Measurements from ENCODE around the gene CLK4.

The CLK4 gene

GRCh38 chr5:178573216-178573615 is 53.6 kb downstream of the CLK4 start:
- Histone ChIP-seq H3K36me3 (ENCODE audit: insufficient read depth) (no peaks in the 10 kb centered on the region), H4K20me1 (ENCODE audit: insufficient read depth) (no peaks in the 10 kb centered on the region), H3K9ac (no peak overlapping the region), H3K27me3 (ENCODE audit: insufficient read depth, low read depth) (no peaks in the 10 kb centered on the region), H3K4me1 (ENCODE audit: low read depth, poor library complexity, severe bottlenecking) (no peaks in the 10 kb centered on the region), H3K79me2 (ENCODE audit: insufficient read depth, low read depth) (no peaks in the 10 kb centered on the region), H3K27ac (no peak overlapping the region), H3K4me3 (IDR thresholded peaks at IDR 0.05; ENCODE audit: insufficient read depth, low read depth, low read length) (no peak overlapping the region), H2AFZ (ENCODE audit: low read depth) (no peak overlapping the region), H3K4me2 (no peak overlapping the region)
- no peak for TF ChIP-seq CTCF (conservative IDR thresholded peaks at IDR 0.05; ENCODE audit: low read depth, low read length)

- Histone ChIP-seq H3K27me3 (ENCODE audit: insufficient read depth, low read depth) (no peaks in the 10 kb centered on the region), H3K79me2 (ENCODE audit: insufficient read depth, low read depth) (no peaks in the 10 kb centered on the region), H3K36me3 (ENCODE audit: insufficient read depth) (no peaks in the 10 kb centered on the region), H3K4me2 (no peak overlapping the region), H3K27ac (no peak overlapping the region), H3K4me1 (ENCODE audit: low read depth, poor library complexity, severe bottlenecking) (no peaks in the 10 kb centered on the region), H4K20me1 (ENCODE audit: insufficient read depth) (no peaks in the 10 kb centered on the region), H2AFZ (ENCODE audit: low read depth) (no peak overlapping the region), H3K9ac (no peak overlapping the region), H3K4me3 (IDR thresholded peaks at IDR 0.05; ENCODE audit: insufficient read depth, low read depth, low read length) (no peak overlapping the region)
- TF ChIP-seq CTCF (conservative IDR thresholded peaks at IDR 0.05; ENCODE audit: low read depth, low read length): no peak
These were observed 54.2 kb downstream of the CLK4 start for GRCh38 chr5:178572617-178573016.

- Histone ChIP-seq H3K27me3 (ENCODE audit: insufficient read depth, low read depth) (no peaks in the 10 kb centered on the region), H4K20me1 (ENCODE audit: insufficient read depth) (no peaks in the 10 kb centered on the region), H3K4me1 (ENCODE audit: low read depth, poor library complexity, severe bottlenecking) (no peaks in the 10 kb centered on the region), H3K79me2 (ENCODE audit: insufficient read depth, low read depth) (no peaks in the 10 kb centered on the region), H3K36me3 (ENCODE audit: insufficient read depth) (no peaks in the 10 kb centered on the region), H2AFZ (ENCODE audit: low read depth) (no peak overlapping the region), H3K9ac (no peak overlapping the region), H3K4me3 (IDR thresholded peaks at IDR 0.05; ENCODE audit: insufficient read depth, low read depth, low read length) (no peak overlapping the region), H3K4me2 (no peak overlapping the region), H3K27ac (no peak overlapping the region)
- no peak for TF ChIP-seq CTCF (conservative IDR thresholded peaks at IDR 0.05; ENCODE audit: low read depth, low read length)
These were observed 57.4 kb downstream of the CLK4 start for GRCh38 chr5:178569485-178569884.

- Histone ChIP-seq H4K20me1 (ENCODE audit: insufficient read depth) (no peaks in the 10 kb centered on the region), H3K27ac (no peak overlapping the region), H3K4me3 (IDR thresholded peaks at IDR 0.05; ENCODE audit: insufficient read depth, low read depth, low read length) (no peak overlapping the region), H3K9ac (no peak overlapping the region), H3K4me1 (ENCODE audit: low read depth, poor library complexity, severe bottlenecking) (no peaks in the 10 kb centered on the region), H2AFZ (ENCODE audit: low read depth) (no peak overlapping the region), H3K36me3 (ENCODE audit: insufficient read depth) (no peaks in the 10 kb centered on the region), H3K4me2 (no peak overlapping the region), H3K27me3 (ENCODE audit: insufficient read depth, low read depth) (no peaks in the 10 kb centered on the region; the same call in 1 of the 2 replicates), H3K79me2 (ENCODE audit: insufficient read depth, low read depth) (no peaks in the 10 kb centered on the region)
- no peak for TF ChIP-seq CTCF (conservative IDR thresholded peaks at IDR 0.05; ENCODE audit: low read depth, low read length)
These were observed 61.9 kb downstream of the CLK4 start for GRCh38 chr5:178564811-178565550.
